T-helper 1 cell treated with Interleukin-12 subunit alpha and Interleukin-12 subunit beta and Interleukin-4 antibody, amounts not matched to agents 30 μg/mL and 1 μg/mL, for 36 hours (primary cell): ENCODE measurements around the gene DCAF8L2.
"Not testable (repeated sequence)": the region's sequence is repeated elsewhere in the genome, so short reads cannot be mapped to it uniquely, and the experiment has no call there.

Experiments used
- H3K27ac Mint-ChIP-seq: one replicate; pipeline ENCODE4 v1.8.0; 2021; ENCODE audit warnings: mild to moderate bottlenecking, mixed read lengths
- H3K27me3 Mint-ChIP-seq: one replicate; pipeline ENCODE4 v1.8.0; 2021; ENCODE audit warnings: low read depth, mixed read lengths
- H3K36me3 Mint-ChIP-seq: one replicate; pipeline ENCODE4 v1.8.0; 2021; ENCODE audit warnings: low read depth, mixed read lengths
- H3K4me1 Mint-ChIP-seq: one replicate; pipeline ENCODE4 v1.8.0; 2021; ENCODE audit warnings: low read depth, mixed read lengths
- H3K4me3 Mint-ChIP-seq: one replicate; pipeline ENCODE4 v1.8.0; 2021; ENCODE audit warnings: mild to moderate bottlenecking, moderate library complexity, mixed read lengths
- H3K9me3 Mint-ChIP-seq: one replicate; pipeline ENCODE4 v1.8.0; 2021; ENCODE audit warnings: mixed read lengths

The DCAF8L2 gene

DNA sequence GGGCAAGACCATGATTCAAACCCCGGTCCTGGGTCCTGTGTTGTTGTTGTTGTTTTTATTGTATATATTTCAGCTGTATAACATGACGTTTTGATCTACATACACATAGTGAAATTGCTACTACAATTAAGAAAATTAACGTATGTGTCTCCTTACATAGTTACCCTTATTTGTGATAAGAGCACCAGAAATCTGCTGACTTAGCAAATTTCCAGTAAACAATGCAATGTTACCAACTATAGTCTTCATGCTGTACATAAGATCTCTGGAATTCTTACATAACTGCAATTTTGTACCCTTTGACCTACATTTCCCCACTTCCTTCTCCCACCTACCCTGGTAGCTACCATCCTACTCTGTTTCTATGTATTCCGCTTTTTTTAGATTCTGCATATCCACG, 141.8 kb downstream of the DCAF8L2 start:
- Mint-ChIP-seq H3K36me3 (no peaks in the 10 kb centered on the region), H3K4me3 (no peak overlapping the region), H3K27ac (no peak overlapping the region), H3K4me1 (no peaks in the 10 kb centered on the region), H3K27me3 (no peaks in the 10 kb centered on the region), H3K9me3 (no peaks in the 10 kb centered on the region)

DNA sequence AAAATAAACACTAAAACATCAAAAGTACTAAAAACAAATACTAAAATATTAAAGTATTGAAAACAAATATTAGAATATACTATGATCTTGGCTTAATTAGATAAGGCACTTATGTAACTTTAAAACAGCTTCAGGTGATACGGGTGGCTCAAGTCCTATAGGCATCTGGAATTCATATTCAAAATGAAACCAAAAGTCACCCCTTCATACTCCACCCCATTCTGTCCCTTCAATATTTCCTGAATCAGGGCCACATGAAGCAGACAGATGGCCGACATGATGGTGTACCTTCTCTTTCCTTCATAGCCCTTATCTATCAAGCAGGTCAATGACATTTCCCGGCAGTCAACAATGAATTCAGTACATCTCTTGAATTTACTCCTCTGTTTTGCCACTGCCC, 145.8 kb downstream of the DCAF8L2 start:
- H3K4me1 Mint-ChIP-seq: no peaks in the 10 kb centered on the region
- H3K36me3 Mint-ChIP-seq: no peaks in the 10 kb centered on the region
- H3K27ac Mint-ChIP-seq: no peak overlapping the region
- H3K27me3 Mint-ChIP-seq: no peaks in the 10 kb centered on the region
- no peaks in the 10 kb centered on the region for H3K9me3 Mint-ChIP-seq
- no peak overlapping the region for H3K4me3 Mint-ChIP-seq

DNA sequence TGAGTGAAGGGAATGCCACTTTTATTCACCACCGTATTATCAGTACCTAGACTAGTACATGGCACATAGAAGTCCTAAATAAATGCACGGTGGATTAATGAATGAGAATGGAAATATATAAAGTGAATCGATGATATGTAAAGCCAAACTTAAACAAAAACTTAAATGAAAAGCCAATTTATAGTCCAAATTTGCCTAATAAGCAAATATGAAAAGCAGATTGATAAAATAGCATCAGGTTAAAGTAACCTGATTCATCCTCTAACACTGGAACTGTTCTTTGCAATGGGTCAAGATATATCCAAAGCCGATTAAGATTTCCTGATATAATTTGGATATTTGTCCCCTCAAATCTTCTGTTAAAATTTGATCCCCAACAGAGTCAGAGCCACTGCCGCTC, 150.8 kb downstream of the DCAF8L2 start:
- H3K4me1 Mint-ChIP-seq: no peaks in the 10 kb centered on the region
- H3K27me3 Mint-ChIP-seq: no peaks in the 10 kb centered on the region
- H3K36me3 Mint-ChIP-seq: no peaks in the 10 kb centered on the region
- no peak overlapping the region for H3K4me3 Mint-ChIP-seq
- no peaks in the 10 kb centered on the region for H3K9me3 Mint-ChIP-seq
- no peak overlapping the region for H3K27ac Mint-ChIP-seq

- not testable (repeated sequence) for H3K27me3 Mint-ChIP-seq, H3K4me1 Mint-ChIP-seq, H3K9me3 Mint-ChIP-seq, H3K4me3 Mint-ChIP-seq, H3K36me3 Mint-ChIP-seq, H3K27ac Mint-ChIP-seq
Measured at GRCh38 chrX:27743521-27743920, 153.4 kb downstream of the DCAF8L2 start.

DNA sequence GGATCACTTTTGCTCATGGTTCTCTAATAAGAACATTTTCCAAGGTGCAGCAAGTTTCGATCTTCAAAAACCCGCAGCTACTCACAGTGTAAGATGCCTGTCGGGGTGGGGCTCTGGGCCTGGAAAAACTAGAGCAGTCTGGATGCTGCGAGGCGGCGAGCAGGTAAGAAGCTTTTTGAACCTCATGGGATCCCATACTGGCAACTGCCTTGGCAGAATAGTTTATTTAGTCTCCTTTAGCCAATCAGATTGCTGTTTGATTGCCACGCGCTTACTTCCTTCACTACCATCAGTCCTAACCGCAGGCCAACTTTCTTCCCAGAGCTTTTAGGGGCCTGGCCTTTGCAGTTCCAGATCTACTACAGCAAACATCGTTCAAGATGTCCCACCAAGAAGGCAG, 156.4 kb downstream of the DCAF8L2 start:
- H3K4me1 Mint-ChIP-seq: no peaks in the 10 kb centered on the region
- no peaks in the 10 kb centered on the region for H3K27me3 Mint-ChIP-seq
- H3K27ac Mint-ChIP-seq: no peak overlapping the region
- H3K36me3 Mint-ChIP-seq: no peaks in the 10 kb centered on the region
- H3K4me3 Mint-ChIP-seq: no peak overlapping the region
- H3K9me3 Mint-ChIP-seq: peaks cover 8% of the 10 kb centered on the region

- H3K4me3 Mint-ChIP-seq, H3K4me1 Mint-ChIP-seq, H3K36me3 Mint-ChIP-seq: not testable (repeated sequence)
Measured at GRCh38 chrX:27750298-27750697, 160.2 kb downstream of the DCAF8L2 start.

DNA sequence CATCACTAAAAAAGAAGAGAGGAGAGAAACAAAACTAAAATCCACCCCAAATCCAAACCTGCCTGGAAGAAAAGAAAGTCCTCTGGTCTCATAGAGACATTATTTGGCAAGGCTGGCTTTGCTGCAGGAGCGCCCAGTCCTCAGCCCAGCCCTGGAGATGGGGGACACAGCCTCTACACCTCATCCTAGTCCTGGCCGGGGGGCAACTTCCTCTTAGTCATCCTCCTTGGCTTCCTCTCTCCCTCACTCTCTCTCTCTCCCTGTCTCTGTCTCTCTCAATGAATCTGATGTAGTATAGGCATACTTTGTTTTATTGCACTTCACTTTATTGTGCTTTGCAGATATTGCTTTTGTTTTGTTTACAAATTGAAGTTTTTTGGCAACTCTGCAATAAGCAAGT, 161.8 kb downstream of the DCAF8L2 start:
- H3K4me3 Mint-ChIP-seq: no peak overlapping the region
- no peak overlapping the region for H3K27ac Mint-ChIP-seq
- peaks cover 12% of the 10 kb centered on the region for H3K9me3 Mint-ChIP-seq
- no peaks in the 10 kb centered on the region for H3K36me3 Mint-ChIP-seq
- no peaks in the 10 kb centered on the region for H3K4me1 Mint-ChIP-seq
- H3K27me3 Mint-ChIP-seq: no peaks in the 10 kb centered on the region

More at GRCh38 chrX:27750298-27750697, 160.2 kb downstream of the DCAF8L2 start:
- not testable (repeated sequence) for H3K27me3 Mint-ChIP-seq, H3K27ac Mint-ChIP-seq
- peaks cover 12% of the 10 kb centered on the region for H3K9me3 Mint-ChIP-seq

GRCh38 chrX:27765718-27766117, 175.6 kb downstream of the DCAF8L2 start:
- H3K36me3 Mint-ChIP-seq: no peaks in the 10 kb centered on the region

DNA sequence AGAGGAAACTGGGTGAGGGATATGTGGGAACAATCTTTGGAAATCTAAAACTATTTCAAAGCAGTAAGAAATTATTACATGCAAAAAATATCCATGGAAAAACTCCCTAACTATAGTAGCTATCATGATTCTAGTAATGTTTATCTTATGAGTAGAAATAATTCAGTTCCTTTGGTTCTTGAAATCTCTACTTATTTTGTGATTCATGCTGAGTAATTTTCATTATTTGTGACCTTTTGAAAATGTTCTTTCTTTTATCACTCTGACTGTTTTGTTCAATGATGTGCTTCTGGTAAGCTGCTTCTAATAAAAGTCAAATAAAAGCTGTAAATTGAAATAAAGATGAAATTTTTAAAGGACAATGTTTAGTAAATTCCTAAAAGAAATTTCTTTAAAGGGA, 177.2 kb downstream of the DCAF8L2 start:
- H3K27ac Mint-ChIP-seq: no peak overlapping the region
- H3K27me3 Mint-ChIP-seq: no peaks in the 10 kb centered on the region

More at GRCh38 chrX:27765718-27766117, 175.6 kb downstream of the DCAF8L2 start:
- Mint-ChIP-seq H3K4me1 (no peaks in the 10 kb centered on the region), H3K9me3 (no peaks in the 10 kb centered on the region), H3K27ac (no peak overlapping the region), H3K4me3 (no peak overlapping the region), H3K27me3 (no peaks in the 10 kb centered on the region)

GRCh38 chrX:27775984-27776383, 185.8 kb downstream of the DCAF8L2 start:
- Mint-ChIP-seq H3K4me1 (no peaks in the 10 kb centered on the region), H3K9me3 (no peaks in the 10 kb centered on the region), H3K27me3 (no peaks in the 10 kb centered on the region), H3K4me3 (no peak overlapping the region), H3K36me3 (no peaks in the 10 kb centered on the region), H3K27ac (no peak overlapping the region)

More for the DNA sequence above, 177.2 kb downstream of the DCAF8L2 start:
- no peaks in the 10 kb centered on the region for H3K9me3 Mint-ChIP-seq
- H3K4me1 Mint-ChIP-seq: no peaks in the 10 kb centered on the region
- no peaks in the 10 kb centered on the region for H3K36me3 Mint-ChIP-seq
- H3K4me3 Mint-ChIP-seq: no peak overlapping the region

DNA sequence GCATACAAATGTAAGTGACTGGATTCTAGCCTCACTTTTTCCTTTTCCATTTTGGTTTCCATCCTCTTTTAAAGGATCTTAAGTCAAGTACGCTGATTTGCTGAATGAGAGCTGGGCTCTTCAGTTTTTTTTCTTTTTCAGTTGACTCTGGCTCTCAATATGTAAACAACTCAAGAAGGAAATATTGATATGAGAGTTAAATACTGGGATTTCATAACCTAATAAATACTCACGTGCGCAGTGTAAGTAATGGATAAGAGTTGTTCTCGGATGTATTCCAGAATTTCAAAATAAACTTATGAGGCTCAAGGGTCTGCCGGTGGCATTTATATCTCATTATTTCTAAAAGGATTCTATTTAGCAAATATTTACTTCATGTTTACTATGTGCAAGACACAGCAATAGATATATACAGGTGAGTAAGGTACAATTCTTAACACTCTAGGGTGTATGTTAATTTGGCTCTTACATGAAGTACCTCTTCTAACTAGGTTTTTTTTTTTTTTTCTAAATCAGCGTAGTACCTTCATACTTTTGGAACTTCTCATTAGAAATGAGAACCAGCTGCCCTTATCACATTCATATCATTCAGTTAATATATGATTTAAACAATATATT, 206.6 kb downstream of the DCAF8L2 start:
- Mint-ChIP-seq H3K36me3 (no peaks in the 10 kb centered on the region), H3K4me1 (no peaks in the 10 kb centered on the region), H3K4me3 (no peak overlapping the region), H3K27ac (no peak overlapping the region), H3K27me3 (no peaks in the 10 kb centered on the region), H3K9me3 (no peaks in the 10 kb centered on the region)

GRCh38 chrX:27797575-27797974, 207.4 kb downstream of the DCAF8L2 start:
- H3K27me3 Mint-ChIP-seq: no peaks in the 10 kb centered on the region
- H3K27ac Mint-ChIP-seq: no peak overlapping the region
- no peaks in the 10 kb centered on the region for H3K4me1 Mint-ChIP-seq

More at GRCh38 chrX:27797575-27797974, 207.4 kb downstream of the DCAF8L2 start:
- no peak overlapping the region for H3K4me3 Mint-ChIP-seq
- H3K36me3 Mint-ChIP-seq: no peaks in the 10 kb centered on the region
- no peaks in the 10 kb centered on the region for H3K9me3 Mint-ChIP-seq
